OCI-LY1 (cell line): ENCODE results near the gene SLC6A9.

Experiments
- H2AFZ ChIP-seq: fragments of 200-600 bp; sonication (generic), shearing (Covaris generic); 2 replicates; pipeline ENCODE4 v1.6.0; 2014; ENCODE audit warnings: antibody characterized with exemption, mild to moderate bottlenecking, low read length
- H3F3A ChIP-seq: fragments of 200-600 bp; sonication (generic), shearing (Covaris generic); 2 replicates; pipeline ENCODE4 v1.6.0; 2014; ENCODE audit warnings: mild to moderate bottlenecking, antibody characterized with exemption, low read length, moderate library complexity; ENCODE audit not compliant: insufficient read depth
- H3K27ac ChIP-seq: fragments of 200-600 bp; sonication (generic); 2 replicates; pipeline ENCODE4 v1.5.1; 2014; ENCODE audit warnings: low read length, mixed run types, mild to moderate bottlenecking, low read depth; ENCODE audit not compliant: poor library complexity, severe bottlenecking
- H3K27me3 ChIP-seq: fragments of 200-600 bp; sonication (generic); 2 replicates; pipeline ENCODE4 v1.6.0; 2014; ENCODE audit warnings: antibody characterized with exemption, mild to moderate bottlenecking, low read length, moderate library complexity; ENCODE audit not compliant: insufficient read depth
- H3K36me3 ChIP-seq: fragments of 200-600 bp; sonication (generic); 2 replicates; pipeline ENCODE4 v1.6.1; 2014; ENCODE audit warnings: mild to moderate bottlenecking, antibody characterized with exemption, low read length, moderate library complexity, mixed read lengths; ENCODE audit not compliant: insufficient read depth
- H3K4me1 ChIP-seq: fragments of 200-600 bp; sonication (generic); 2 replicates; pipeline ENCODE4 v1.5.1; 2014; ENCODE audit warnings: mild to moderate bottlenecking, low read length, moderate library complexity; ENCODE audit not compliant: insufficient read depth, severe bottlenecking
- H3K4me2 ChIP-seq: fragments of 200-600 bp; sonication (generic), shearing (Covaris generic); 2 replicates; pipeline ENCODE4 v1.6.1; 2014; ENCODE audit warnings: low read length
- H3K4me3 ChIP-seq: fragments of 200-600 bp; sonication (generic); 2 replicates; pipeline ENCODE4 v1.5.1; 2014; ENCODE audit warnings: low read length, low read depth, mild to moderate bottlenecking, mixed read lengths; ENCODE audit not compliant: poor library complexity, severe bottlenecking
- H3K79me2 ChIP-seq: fragments of 200-600 bp; shearing (Covaris generic); 2 replicates; pipeline ENCODE4 v1.6.1; 2016; ENCODE audit warnings: mixed run types, low read length, mixed read lengths; ENCODE audit not compliant: insufficient read depth
- H3K9ac ChIP-seq: fragments of 200-600 bp; sonication (generic), shearing (Covaris generic); 2 replicates; pipeline ENCODE4 v1.6.1; 2014; ENCODE audit warnings: mild to moderate bottlenecking, low read length, mixed read lengths
- H3K9me2 ChIP-seq: fragments of 200-600 bp; sonication (generic), shearing (Covaris generic); 2 replicates; pipeline ENCODE4 v1.6.1; 2014; ENCODE audit warnings: low read depth, mild to moderate bottlenecking, low read length, mixed read lengths
- H3K9me3 ChIP-seq: fragments of 200-600 bp; shearing (Covaris generic); 2 replicates; pipeline ENCODE4 v1.6.1; 2014; ENCODE audit warnings: low read length, mixed read lengths
- H4K20me1 ChIP-seq: fragments of 200-600 bp; sonication (generic), shearing (Covaris generic); 2 replicates; pipeline ENCODE4 v1.6.0; 2016; ENCODE audit warnings: mild to moderate bottlenecking, low read length; ENCODE audit not compliant: insufficient read depth
- EZH2 ChIP-seq: fragments of 200-600 bp; sonication (generic), shearing (Covaris generic); IDR thresholded peaks from 2 replicates; pipeline ENCODE4 v1.8.0; 2017; ENCODE audit warnings: borderline replicate concordance, mixed run types, mild to moderate bottlenecking, antibody characterized with exemption, low read length, moderate library complexity, mixed read lengths
- TF ChIP-seq, protein P1 (sequence below): fragments of 200-600 bp; sonication (generic), shearing (Covaris generic); IDR thresholded peaks from 2 replicates; pipeline ENCODE4 v1.5.1; 2017; ENCODE audit warnings: mild to moderate bottlenecking, antibody characterized with exemption, low read length, moderate library complexity, mixed read lengths

The SLC6A9 gene

DNA sequence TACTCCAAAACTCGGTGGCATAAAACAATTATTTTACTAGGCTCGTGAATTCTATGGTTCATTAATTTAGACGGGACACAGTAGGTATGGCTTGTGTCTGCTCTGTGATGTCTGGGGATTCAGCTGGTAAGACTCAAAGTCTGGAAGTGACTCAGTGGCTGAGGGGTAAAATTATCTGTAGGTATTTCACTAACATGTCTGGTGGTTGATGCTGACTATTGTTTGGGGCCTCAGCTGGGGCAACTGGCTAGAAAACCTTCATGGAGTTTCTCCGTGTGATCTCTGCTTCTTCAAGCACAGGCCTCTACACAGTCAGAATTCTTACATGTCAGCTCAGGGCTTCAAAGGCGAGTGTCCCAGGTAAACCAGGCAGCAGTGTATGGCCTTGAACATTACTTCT is 46.2 kb upstream of the SLC6A9 start:
- Histone ChIP-seq H3K79me2 (no peaks in the 10 kb centered on the region), H3K27me3 (no peaks in the 10 kb centered on the region), H3K36me3 (no peaks in the 10 kb centered on the region), H3K4me1 (no peaks in the 10 kb centered on the region), H3K4me3 (no peak overlapping the region), H3K9ac (no peak overlapping the region), H3K9me3 (no peaks in the 10 kb centered on the region), H3K27ac (no peak overlapping the region), H3K4me2 (no peak overlapping the region), H3K9me2 (no peaks in the 10 kb centered on the region), H4K20me1 (no peaks in the 10 kb centered on the region), H2AFZ (no peak overlapping the region), H3F3A (no peaks in the 10 kb centered on the region)
- no peak for TF ChIP-seq EZH2
- TF ChIP-seq, protein P1, sequence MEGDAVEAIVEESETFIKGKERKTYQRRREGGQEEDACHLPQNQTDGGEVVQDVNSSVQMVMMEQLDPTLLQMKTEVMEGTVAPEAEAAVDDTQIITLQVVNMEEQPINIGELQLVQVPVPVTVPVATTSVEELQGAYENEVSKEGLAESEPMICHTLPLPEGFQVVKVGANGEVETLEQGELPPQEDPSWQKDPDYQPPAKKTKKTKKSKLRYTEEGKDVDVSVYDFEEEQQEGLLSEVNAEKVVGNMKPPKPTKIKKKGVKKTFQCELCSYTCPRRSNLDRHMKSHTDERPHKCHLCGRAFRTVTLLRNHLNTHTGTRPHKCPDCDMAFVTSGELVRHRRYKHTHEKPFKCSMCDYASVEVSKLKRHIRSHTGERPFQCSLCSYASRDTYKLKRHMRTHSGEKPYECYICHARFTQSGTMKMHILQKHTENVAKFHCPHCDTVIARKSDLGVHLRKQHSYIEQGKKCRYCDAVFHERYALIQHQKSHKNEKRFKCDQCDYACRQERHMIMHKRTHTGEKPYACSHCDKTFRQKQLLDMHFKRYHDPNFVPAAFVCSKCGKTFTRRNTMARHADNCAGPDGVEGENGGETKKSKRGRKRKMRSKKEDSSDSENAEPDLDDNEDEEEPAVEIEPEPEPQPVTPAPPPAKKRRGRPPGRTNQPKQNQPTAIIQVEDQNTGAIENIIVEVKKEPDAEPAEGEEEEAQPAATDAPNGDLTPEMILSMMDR = no peak

DNA sequence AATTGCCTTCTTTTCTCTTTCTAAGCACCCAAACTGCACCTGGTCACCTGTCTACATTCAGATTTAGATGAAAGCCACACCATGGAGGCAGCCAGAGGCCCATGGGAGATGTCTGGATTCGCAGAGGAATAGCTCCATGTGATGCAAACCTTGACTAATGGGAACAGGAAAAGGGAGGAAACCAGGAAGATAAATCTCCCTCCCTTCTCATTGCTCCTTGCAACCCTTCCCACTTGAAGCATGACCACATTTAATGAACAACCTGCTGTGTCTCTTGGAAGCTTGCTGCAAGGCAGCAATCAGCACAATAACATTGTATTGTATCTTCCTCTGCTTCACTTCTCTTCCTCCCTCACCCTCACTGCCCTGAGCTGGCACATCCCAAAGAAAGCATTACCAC is 44.8 kb upstream of the SLC6A9 start:
- no peak overlapping the region for H2AFZ ChIP-seq
- no peak overlapping the region for H3K4me2 ChIP-seq
- no peaks in the 10 kb centered on the region for H3F3A ChIP-seq
- H3K9me3 ChIP-seq = no peaks in the 10 kb centered on the region
- H3K9me2 ChIP-seq = no peaks in the 10 kb centered on the region
- H3K27me3 ChIP-seq = no peaks in the 10 kb centered on the region
- H3K79me2 ChIP-seq = no peaks in the 10 kb centered on the region
- no peaks in the 10 kb centered on the region for H3K36me3 ChIP-seq
- TF ChIP-seq EZH2 = no peak
- TF ChIP-seq, protein P1 = no peak
- no peaks in the 10 kb centered on the region for H4K20me1 ChIP-seq
- H3K27ac ChIP-seq = no peak overlapping the region
- H3K4me3 ChIP-seq = no peak overlapping the region
- no peaks in the 10 kb centered on the region for H3K4me1 ChIP-seq
- H3K9ac ChIP-seq = no peak overlapping the region

DNA sequence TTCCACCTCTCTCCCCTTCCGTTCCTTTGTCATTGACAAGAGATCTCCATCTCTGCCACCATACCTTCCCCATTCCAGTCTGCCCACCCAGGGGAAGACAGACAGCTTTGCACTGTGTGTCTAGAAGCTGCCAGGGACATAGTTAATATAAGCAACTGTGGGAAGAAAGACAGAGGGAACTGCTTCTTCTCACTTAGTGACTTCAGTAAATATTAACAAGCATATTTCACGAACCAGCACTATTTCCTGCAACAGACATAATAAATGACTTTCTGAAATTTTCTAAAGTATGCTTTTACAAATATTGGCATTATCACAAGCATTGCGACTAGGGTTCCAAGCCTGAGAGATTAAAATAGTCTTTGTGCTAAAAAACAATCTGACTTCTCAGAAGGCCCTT is 43.2 kb upstream of the SLC6A9 start:
- TF ChIP-seq EZH2 = no peak
- TF ChIP-seq, protein P1 = no peak
- H3K27ac ChIP-seq = no peak overlapping the region
- H4K20me1 ChIP-seq = no peaks in the 10 kb centered on the region
- no peaks in the 10 kb centered on the region for H3K9me3 ChIP-seq
- no peaks in the 10 kb centered on the region for H3K4me1 ChIP-seq
- H3K4me3 ChIP-seq = no peak overlapping the region
- no peaks in the 10 kb centered on the region for H3F3A ChIP-seq
- H3K27me3 ChIP-seq = no peaks in the 10 kb centered on the region
- no peaks in the 10 kb centered on the region for H3K36me3 ChIP-seq
- H3K9me2 ChIP-seq = no peaks in the 10 kb centered on the region
- no peak overlapping the region for H3K4me2 ChIP-seq
- no peak overlapping the region for H2AFZ ChIP-seq
- no peak overlapping the region for H3K9ac ChIP-seq
- H3K79me2 ChIP-seq = no peaks in the 10 kb centered on the region
